Measurements from ENCODE around the gene TTPAL.

TTPAL gene

DNA sequence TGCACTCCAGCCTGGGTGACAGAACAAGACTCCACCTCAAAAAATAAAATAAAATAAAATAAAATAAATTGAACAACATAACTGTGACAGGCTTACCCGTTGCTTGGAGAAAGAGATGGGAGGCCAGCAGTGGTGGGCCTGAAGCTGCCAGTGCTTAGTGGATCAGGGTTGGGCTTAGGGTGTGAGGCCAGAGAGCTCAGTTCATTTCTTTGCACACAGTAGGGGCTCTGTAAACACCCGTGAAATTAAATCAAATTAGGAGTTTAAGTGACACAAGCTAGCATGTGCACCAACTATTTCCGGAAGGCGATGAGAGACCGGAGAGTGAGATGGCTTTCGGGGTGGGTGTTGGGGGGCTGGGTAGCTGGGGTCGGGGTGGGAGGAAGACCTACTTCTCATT is 25.8 kb upstream of the TTPAL start:
- H3K27ac ChIP-seq = no peak overlapping the region
- no peaks in the 10 kb centered on the region for H3K4me1 ChIP-seq
- no peaks in the 10 kb centered on the region for H3K79me2 ChIP-seq
- H3K27me3 ChIP-seq (ENCODE audit: control insufficient read depth, insufficient read depth, low read length) = no peaks in the 10 kb centered on the region
- H3K36me3 ChIP-seq (ENCODE audit: control insufficient read depth, insufficient read depth, low read length) = no peaks in the 10 kb centered on the region
- H3K9me3 ChIP-seq (ENCODE audit: control insufficient read depth, low read length) = no peaks in the 10 kb centered on the region
- H2AFZ ChIP-seq = no peak overlapping the region
- TF ChIP-seq, protein P1, sequence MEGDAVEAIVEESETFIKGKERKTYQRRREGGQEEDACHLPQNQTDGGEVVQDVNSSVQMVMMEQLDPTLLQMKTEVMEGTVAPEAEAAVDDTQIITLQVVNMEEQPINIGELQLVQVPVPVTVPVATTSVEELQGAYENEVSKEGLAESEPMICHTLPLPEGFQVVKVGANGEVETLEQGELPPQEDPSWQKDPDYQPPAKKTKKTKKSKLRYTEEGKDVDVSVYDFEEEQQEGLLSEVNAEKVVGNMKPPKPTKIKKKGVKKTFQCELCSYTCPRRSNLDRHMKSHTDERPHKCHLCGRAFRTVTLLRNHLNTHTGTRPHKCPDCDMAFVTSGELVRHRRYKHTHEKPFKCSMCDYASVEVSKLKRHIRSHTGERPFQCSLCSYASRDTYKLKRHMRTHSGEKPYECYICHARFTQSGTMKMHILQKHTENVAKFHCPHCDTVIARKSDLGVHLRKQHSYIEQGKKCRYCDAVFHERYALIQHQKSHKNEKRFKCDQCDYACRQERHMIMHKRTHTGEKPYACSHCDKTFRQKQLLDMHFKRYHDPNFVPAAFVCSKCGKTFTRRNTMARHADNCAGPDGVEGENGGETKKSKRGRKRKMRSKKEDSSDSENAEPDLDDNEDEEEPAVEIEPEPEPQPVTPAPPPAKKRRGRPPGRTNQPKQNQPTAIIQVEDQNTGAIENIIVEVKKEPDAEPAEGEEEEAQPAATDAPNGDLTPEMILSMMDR (IDR thresholded peaks at IDR 0.05) = no peak
- no peak overlapping the region for H3K4me3 ChIP-seq (ENCODE audit: low read depth, low read length)
- no peak overlapping the region for H3K9ac ChIP-seq
- no peak overlapping the region for H3K4me2 ChIP-seq (ENCODE audit: low read length)

DNA sequence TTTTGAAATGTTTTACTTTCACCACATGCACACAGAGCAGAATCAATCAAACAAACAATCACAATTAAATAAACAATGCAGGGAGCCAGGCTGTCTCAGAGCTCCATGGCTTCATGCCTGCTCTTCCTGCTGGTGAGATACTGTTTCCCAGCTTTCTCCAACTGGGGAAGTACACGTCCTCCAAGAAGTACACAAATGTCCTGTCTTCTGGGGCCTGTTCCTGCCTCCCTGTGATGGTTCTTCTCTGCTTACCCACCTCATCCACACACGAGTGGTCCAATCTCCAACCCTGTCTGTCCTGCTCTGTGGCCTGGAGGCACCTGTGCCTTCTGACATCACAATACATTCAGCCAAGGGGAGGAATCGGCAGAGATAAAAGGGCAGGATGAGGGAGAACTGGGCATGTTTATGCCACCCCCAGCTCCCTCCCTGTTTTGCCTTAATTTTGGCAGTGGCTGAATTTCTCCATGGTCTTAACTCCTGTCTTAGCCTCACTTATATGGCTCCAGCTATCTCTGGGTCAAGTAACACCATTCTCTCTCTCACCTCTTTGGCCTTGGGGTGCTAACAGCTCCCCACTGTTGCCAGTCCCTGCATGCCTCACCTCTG is 25.3 kb upstream of the TTPAL start:
- TF ChIP-seq, protein P1 (IDR thresholded peaks at IDR 0.05) = no peak
- Histone ChIP-seq H3K9me3 (ENCODE audit: control insufficient read depth, low read length) (no peaks in the 10 kb centered on the region), H2AFZ (no peak overlapping the region), H3K27ac (no peak overlapping the region), H3K4me1 (no peaks in the 10 kb centered on the region), H3K4me2 (ENCODE audit: low read length) (no peak overlapping the region), H3K27me3 (ENCODE audit: control insufficient read depth, insufficient read depth, low read length) (no peaks in the 10 kb centered on the region), H3K9ac (no peak overlapping the region), H3K36me3 (ENCODE audit: control insufficient read depth, insufficient read depth, low read length) (no peaks in the 10 kb centered on the region), H3K79me2 (no peaks in the 10 kb centered on the region), H3K4me3 (ENCODE audit: low read depth, low read length) (no peak overlapping the region)

DNA sequence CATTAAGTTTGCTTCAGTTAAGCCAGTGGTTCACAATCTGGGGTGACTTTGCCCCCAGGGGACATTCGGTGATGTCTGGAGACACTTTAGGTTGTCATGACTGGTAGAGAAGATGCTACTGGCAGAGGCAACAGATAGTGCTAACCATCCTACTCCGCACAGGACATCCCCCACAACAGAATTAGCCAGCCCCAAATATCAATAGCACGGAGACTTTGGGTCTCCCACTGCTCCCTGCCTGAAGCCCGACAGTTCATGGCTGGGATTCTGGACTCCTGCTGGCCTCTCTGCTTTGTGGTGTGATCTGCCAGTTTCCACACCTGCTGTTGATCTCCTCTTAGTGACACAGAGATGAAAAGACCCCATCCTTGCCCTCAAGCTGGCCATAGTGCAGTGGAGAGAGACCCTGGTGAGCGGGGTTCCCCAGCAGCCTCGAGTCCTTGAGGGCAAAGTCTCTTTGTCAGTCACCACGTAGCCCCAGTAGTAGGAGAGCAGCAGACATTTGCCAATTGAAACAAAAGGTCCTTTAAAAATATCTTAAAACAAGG is 24.7 kb upstream of the TTPAL start:
- Histone ChIP-seq H3K27me3 (ENCODE audit: control insufficient read depth, insufficient read depth, low read length) (no peaks in the 10 kb centered on the region), H3K9me3 (ENCODE audit: control insufficient read depth, low read length) (no peaks in the 10 kb centered on the region), H3K4me2 (ENCODE audit: low read length) (no peak overlapping the region), H3K79me2 (no peaks in the 10 kb centered on the region), H3K36me3 (ENCODE audit: control insufficient read depth, insufficient read depth, low read length) (no peaks in the 10 kb centered on the region), H3K4me3 (ENCODE audit: low read depth, low read length) (no peak overlapping the region), H3K4me1 (no peaks in the 10 kb centered on the region), H3K27ac (no peak overlapping the region), H3K9ac (no peak overlapping the region), H2AFZ (no peak overlapping the region)
- TF ChIP-seq, protein P1 (IDR thresholded peaks at IDR 0.05) = no peak

GRCh38 chr20:44454306-44454963 is 21.2 kb upstream of the TTPAL start:
- H3K4me1 ChIP-seq = no peaks in the 10 kb centered on the region
- no peaks in the 10 kb centered on the region for H3K9me3 ChIP-seq (ENCODE audit: control insufficient read depth, low read length)
- no peak overlapping the region for H2AFZ ChIP-seq
- no peaks in the 10 kb centered on the region for H3K36me3 ChIP-seq (ENCODE audit: control insufficient read depth, insufficient read depth, low read length)
- no peaks in the 10 kb centered on the region for H3K27me3 ChIP-seq (ENCODE audit: control insufficient read depth, insufficient read depth, low read length)
- no peak overlapping the region for H3K4me2 ChIP-seq (ENCODE audit: low read length)
- no peak overlapping the region for H3K27ac ChIP-seq
- no peak overlapping the region for H3K4me3 ChIP-seq (ENCODE audit: low read depth, low read length)
- TF ChIP-seq, protein P1 (IDR thresholded peaks at IDR 0.05) = no peak
- no peaks in the 10 kb centered on the region for H3K79me2 ChIP-seq
- no peak overlapping the region for H3K9ac ChIP-seq

Measured in parathyroid adenoma (tissue), 2 donors.